Mucosa of stomach (tissue), 1 donor: ENCODE measurements around the gene MMRN2.
A peak's percentile ranks its signal among the peaks of the same experiment; 100 is the strongest.
"Not testable (repeated sequence)": the region's sequence is repeated elsewhere in the genome, so short reads cannot be mapped to it uniquely, and the experiment has no call there.

Experiments used
- H3K27me3 ChIP-seq: one replicate; pipeline ENCODE4 v1.7.0; 2013; ENCODE audit warnings: mild to moderate bottlenecking, low read length; ENCODE audit not compliant: control insufficient read depth, insufficient read depth
- H3K36me3 ChIP-seq: one replicate; pipeline ENCODE4 v1.7.0; 2013; ENCODE audit warnings: low read length; ENCODE audit not compliant: control insufficient read depth, insufficient read depth
- H3K4me1 ChIP-seq: one replicate; pipeline ENCODE4 v1.7.0; 2013; ENCODE audit warnings: mild to moderate bottlenecking, low read length; ENCODE audit not compliant: control insufficient read depth, insufficient read depth
- H3K4me3 ChIP-seq: one replicate; pipeline ENCODE4 v1.7.0; 2013; ENCODE audit warnings: low read length
- H3K9ac ChIP-seq: one replicate; pipeline ENCODE4 v1.7.0; 2013; ENCODE audit warnings: mild to moderate bottlenecking, low read length, moderate library complexity
- H3K9me3 ChIP-seq: one replicate; pipeline ENCODE4 v1.7.0; 2013; ENCODE audit warnings: mild to moderate bottlenecking, low read length, moderate library complexity; ENCODE audit not compliant: control insufficient read depth
- donor health status: Pancreatic carcinoma.

Gene MMRN2

DNA sequence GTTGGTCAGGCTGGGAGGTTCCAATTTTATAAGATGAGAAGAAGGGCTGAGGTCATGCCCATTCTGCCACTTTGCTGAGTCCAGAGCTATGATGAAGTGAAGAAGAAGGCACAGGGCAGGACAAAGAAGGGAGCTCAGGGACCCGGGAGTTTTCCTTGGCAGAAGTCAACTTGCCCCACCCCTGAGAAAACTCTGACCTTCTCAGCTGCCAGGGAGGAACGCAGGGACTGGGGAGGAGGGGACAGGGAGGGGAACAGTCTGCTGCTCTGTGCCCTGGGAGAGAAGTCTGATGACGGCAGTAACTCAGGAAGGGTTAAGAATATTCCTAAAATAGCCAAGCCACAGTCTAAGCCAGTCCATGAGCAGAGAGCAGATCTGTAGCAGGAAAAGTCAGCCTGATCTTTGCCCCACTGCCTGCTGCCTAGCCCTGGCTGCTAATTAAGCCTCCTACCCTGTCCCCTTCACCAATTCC is 22.6 kb upstream of the MMRN2 start:
- no peaks in the 10 kb centered on the region for H3K36me3 ChIP-seq
- H3K4me1 ChIP-seq: peaks cover 12% of the 10 kb centered on the region
- H3K9me3 ChIP-seq: no peaks in the 10 kb centered on the region
- no peaks in the 10 kb centered on the region for H3K27me3 ChIP-seq
- H3K9ac ChIP-seq: no peak overlapping the region
- no peak overlapping the region for H3K4me3 ChIP-seq

DNA sequence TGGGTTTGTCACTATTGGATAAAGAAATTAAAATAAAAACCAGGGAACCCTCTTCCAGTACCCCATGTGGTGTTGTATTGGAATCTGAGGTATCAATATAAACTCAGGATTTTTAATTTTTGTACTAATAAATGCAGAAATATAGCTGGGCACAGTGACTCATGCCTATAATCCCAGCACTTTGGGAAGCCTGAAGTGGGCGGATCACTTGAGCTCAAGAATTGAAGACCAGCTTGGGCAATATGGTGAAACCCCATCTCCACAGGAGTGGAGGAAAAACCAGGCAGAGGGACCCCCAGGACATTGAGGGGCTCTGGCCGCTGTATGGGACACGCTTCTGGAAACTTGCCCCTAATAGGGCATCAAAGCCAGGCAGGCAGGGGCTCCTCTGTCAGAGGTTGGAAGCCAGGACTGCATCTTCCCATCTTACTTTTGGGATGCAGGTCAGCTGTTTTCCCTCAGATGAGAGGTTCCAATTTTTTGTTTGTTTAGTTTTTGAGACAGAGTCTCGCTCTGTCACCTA is 21.9 kb upstream of the MMRN2 start:
- H3K4me3 ChIP-seq: no peak overlapping the region
- H3K9ac ChIP-seq: no peak overlapping the region

DNA sequence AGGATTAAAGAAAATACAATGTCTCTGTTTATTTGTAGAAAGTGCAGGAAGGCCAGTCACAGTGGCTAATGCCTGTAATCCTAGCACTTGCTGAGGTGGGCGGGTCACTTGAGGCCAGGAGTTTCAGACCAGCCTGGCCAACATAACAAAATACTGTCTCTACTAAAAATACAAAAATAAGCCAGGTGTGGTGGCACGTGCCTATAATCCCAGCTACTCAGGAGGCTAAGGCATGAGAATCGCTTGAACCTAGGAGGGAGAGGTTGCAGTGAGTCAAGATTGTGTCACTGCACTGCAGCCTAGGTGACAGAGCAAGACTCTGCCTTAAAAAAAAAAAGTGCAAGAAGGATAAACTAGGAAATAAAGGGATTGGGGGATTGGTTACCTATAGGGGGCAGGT is 21.0 kb upstream of the MMRN2 start:
- peaks cover 17% of the 10 kb centered on the region for H3K4me1 ChIP-seq
- H3K4me3 ChIP-seq, H3K36me3 ChIP-seq, H3K9ac ChIP-seq, H3K9me3 ChIP-seq, H3K27me3 ChIP-seq: not testable (repeated sequence)

More for the DNA sequence above, 21.9 kb upstream of the MMRN2 start:
- no peaks in the 10 kb centered on the region for H3K27me3 ChIP-seq
- H3K4me1 ChIP-seq: peaks cover 17% of the 10 kb centered on the region
- H3K36me3 ChIP-seq: no peaks in the 10 kb centered on the region
- H3K9me3 ChIP-seq: no peaks in the 10 kb centered on the region

DNA sequence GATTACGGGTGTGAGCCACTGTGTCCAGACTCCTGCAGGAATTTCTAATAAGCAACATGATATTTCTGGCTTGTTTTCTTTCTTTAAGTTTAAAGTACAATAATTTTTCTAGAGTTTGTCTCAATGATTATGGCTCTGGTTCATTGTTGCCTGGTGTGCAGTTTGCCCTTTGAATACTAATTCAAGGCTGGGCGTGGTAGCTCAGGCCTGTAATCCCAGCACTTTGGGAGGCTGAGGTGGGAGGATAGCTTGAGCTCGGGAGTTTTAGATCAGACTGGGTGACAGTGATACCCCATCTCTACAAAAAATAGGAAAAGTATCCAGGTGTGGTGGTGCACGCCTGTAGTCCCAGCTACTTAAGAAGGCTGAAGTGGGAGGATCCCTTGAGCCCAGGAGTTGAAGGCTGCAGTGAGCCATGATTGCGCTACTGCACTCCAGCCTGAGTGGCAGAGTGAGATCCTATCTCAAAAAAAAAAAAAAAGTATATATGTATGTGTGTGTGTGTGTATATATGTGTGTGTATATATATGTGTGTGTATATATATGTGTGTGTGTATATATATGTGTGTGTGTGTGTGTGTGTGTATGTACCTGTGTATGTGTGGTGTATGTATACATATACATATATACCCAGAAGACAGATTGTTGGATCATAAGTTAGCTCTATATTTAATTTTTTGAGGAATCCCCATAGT is 19.1 kb upstream of the MMRN2 start:
- Histone ChIP-seq H3K27me3 (peaks cover 16% of the 10 kb centered on the region), H3K4me1 (peaks cover 26% of the 10 kb centered on the region), H3K4me3 (no peak overlapping the region), H3K36me3 (no peaks in the 10 kb centered on the region), H3K9ac (no peak overlapping the region), H3K9me3 (no peaks in the 10 kb centered on the region)

DNA sequence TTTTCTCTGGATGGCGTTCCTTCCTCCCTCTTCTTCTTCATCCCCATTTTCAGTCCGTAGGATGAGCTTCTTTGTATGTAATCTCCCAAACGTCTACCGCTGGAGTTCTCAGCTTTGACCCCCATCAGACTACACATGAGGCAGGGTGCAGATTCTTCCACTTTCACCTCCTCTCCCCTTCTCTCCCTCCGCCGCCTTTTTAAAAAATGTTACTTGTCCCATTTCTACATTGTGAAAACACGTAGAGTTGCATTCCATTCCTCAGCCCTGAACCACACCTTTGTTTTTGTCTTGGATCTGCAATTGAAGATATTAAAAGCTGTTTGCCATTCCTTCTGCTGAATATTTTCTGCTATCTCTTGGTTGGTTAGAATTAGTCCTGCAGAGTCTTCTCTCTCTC is 17.1 kb upstream of the MMRN2 start:
- H3K4me3 ChIP-seq: no peak overlapping the region
- H3K27me3 ChIP-seq: peaks cover 19% of the 10 kb centered on the region
- H3K4me1 ChIP-seq: peaks cover 35% of the 10 kb centered on the region
- no peak overlapping the region for H3K9ac ChIP-seq
- H3K9me3 ChIP-seq: no peaks in the 10 kb centered on the region
- H3K36me3 ChIP-seq: no peaks in the 10 kb centered on the region

DNA sequence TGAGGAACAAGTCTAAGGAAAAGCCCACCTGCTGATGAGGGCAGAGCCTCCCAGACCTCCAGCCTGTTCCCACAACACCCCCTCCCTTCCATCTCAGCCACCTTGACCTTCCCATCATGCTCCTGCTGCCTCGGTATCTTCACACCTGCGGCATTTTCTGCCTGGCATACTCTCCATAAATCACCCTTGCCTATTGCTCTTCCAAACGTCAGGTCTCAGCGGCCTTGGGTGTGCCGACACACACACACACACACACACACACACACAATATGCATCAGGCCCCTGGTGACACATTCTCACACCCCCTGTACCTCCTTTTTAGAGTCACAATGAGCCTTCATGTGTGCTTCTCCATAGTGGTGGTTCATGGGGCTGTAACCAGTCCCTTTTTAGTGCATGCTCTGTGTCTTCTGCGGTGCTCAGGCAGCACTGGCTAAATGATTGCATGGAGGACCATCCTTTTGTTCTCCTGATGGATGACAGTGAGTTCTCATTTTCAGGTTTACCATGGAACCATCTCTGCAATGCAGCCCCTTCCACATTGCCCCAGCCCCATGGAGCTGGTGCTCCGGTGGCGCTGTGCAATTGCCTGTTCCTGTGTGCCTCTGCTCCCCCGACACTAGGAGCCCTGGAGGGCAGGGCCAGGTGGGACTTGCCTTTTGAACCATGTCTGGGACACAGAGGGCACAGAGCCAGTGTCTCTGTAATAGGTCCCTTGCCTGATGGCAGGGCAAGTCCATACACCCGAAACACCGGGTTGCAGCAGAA is 15.4 kb upstream of the MMRN2 start:
- Histone ChIP-seq H3K4me3 (no peak overlapping the region), H3K9ac (no peak overlapping the region), H3K4me1 (peaks cover 51% of the 10 kb centered on the region)

DNA sequence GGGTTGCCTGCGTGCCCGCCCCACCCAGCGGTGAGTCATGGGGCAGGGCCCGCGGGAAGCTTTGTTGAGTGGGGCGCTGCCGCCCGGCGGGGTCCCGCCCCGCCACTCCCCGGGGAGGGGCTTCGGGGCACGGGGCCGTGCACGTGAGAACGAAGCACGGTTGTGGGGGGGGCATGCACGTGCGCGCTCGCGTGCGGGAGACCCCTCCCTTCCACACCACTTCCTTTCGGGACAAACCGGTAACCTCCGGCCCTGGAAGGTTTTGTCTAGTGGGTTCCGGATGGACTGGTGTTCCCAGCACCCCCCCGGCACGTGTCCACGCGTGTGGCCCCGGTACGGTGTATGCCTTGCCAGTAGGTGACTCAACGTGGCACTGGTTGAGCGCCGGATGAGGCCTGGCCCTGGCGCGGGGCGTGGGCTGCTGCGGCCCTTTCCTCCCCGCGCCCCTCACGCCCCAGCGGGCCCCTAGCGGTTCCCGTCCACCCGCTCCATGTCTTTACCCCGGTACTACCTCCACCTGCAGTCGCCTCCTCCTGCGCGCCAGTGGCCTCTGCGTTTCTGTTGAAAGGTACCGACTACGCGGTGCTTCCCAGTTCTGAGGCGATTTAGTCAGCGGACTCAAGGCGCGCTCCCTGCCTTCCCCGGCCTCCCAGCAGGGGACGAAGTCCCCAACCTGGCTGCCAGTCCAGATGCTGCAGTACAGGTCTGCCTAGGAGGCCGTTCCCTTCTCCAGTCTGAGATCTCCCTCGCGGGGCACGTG is 14.0 kb upstream of the MMRN2 start:
- Histone ChIP-seq H3K36me3 (no peaks in the 10 kb centered on the region), H3K27me3 (peaks cover 30% of the 10 kb centered on the region), H3K9ac (peak overlapping the region; percentile 82), H3K9me3 (no peaks in the 10 kb centered on the region), H3K4me1 (peaks cover 64% of the 10 kb centered on the region), H3K4me3 (peak overlapping the region; percentile 44)

More for the DNA sequence above, 15.4 kb upstream of the MMRN2 start:
- Histone ChIP-seq H3K36me3 (no peaks in the 10 kb centered on the region), H3K27me3 (peaks cover 30% of the 10 kb centered on the region), H3K9me3 (no peaks in the 10 kb centered on the region)

DNA sequence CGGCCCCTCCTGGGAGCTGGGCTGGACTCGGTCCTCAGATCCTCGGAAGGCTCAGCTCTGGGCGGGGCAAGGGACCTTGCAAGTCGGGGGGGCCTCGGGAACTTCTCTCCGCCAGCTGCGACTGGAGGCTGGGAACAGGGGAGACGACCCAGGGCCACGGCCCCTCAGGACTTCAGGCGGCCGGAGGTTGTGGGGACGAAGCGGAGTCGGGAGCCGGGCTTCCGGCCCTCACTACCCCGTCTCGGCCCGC is 13.5 kb upstream of the MMRN2 start:
- H3K9ac ChIP-seq: peak overlapping the region; percentile 82
- peaks cover 64% of the 10 kb centered on the region for H3K4me1 ChIP-seq
- peaks cover 30% of the 10 kb centered on the region for H3K27me3 ChIP-seq
- H3K9me3 ChIP-seq: no peaks in the 10 kb centered on the region
- H3K36me3 ChIP-seq: no peaks in the 10 kb centered on the region
- H3K4me3 ChIP-seq: peak overlapping the region; percentile 44

DNA sequence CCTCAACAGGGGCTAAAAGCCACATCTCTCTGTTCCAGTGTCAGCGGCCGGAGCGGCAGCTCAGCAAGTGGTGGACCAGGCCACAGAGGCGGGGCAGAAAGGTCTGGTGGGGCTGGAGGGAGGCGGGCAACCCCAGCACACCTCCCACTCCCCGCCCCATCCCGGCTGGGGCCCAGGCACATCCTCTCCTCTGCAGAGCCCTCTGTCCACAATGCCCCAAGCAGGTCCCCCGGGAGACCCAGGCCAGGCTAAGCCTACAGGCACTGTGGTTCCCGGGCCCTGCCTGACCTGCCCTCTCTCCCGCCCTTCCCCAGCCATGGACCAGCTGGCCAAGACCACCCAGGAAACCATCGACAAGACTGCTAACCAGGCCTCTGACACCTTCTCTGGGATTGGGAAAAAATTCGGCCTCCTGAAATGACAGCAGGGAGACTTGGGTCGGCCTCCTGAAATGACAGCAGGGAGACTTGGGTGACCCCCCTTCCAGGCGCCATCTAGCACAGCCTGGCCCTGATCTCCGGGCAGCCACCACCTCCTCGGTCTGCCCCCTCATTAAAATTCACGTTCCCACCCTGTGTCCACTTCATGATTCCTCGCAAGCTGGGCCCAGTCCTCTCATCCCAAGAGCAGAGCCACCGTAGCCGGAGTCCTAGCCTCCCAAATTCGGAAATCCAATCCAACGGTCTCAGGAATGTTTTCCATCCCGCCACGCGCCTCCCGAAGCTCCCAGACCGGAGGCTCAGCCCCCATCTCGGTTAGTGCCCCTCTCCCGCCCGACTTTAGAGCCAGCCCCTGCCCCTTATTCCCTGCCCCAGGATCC is 13.0 kb upstream of the MMRN2 start:
- Histone ChIP-seq H3K4me3 (peak overlapping the region; percentile 44), H3K4me1 (peaks cover 64% of the 10 kb centered on the region), H3K9me3 (no peaks in the 10 kb centered on the region), H3K27me3 (peaks cover 30% of the 10 kb centered on the region), H3K36me3 (no peaks in the 10 kb centered on the region), H3K9ac (peak overlapping the region; percentile 82)

DNA sequence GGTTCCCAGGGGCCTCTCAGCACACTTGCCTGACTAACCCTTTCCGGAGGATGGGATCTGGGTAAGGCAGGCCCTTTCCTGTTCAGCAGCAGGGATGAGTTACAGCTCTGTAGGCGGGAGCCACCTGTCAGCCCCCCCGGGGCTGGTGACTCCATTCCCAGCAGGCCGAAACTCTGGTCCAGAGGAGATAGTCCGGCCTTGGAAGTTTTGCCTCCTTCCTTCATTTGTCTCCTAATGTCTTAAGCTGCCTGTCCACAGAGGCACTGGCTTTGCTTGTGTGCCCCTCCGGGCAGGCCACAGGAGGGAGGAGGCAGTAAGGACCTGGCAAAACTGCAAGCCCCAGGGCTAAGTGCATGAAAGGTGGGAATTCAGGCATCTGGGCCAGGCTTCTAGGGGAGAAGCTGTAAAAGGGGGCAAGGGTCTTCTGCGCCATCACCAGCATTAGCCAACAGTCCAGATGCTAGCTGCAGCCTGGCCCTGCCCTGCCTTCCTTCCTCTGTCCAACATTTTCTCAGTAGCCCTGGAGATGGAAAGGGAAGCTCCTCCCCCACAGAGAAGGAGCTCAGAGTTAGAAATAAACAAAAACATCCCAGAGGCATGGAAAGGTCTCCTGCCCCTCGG is 12.1 kb upstream of the MMRN2 start:
- peak overlapping the region; percentile 57 for H3K9ac ChIP-seq

DNA sequence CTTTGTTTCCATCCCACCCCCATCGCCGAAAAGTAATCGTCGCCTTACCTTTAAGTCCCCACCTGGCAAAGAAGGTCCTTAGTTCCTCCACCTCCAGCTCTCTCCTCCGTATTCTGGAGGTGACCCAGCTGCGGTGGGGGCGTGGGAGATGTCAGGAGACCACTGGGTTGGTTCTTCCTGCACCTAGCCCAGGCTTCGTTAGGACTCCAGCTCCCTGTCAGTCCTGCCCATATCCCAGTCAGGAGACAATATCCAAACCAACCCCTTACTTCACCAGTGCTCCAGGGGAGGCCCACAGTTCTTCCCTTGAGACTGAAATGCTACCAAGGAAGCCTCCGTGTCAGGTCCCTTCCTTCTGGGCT is 11.6 kb upstream of the MMRN2 start:
- no peaks in the 10 kb centered on the region for H3K9me3 ChIP-seq
- H3K36me3 ChIP-seq: no peaks in the 10 kb centered on the region
- H3K4me1 ChIP-seq: peaks cover 59% of the 10 kb centered on the region
- peak overlapping the region; percentile 57 for H3K9ac ChIP-seq
- peaks cover 30% of the 10 kb centered on the region for H3K27me3 ChIP-seq
- no peak overlapping the region for H3K4me3 ChIP-seq

More for the DNA sequence above, 12.1 kb upstream of the MMRN2 start:
- no peaks in the 10 kb centered on the region for H3K9me3 ChIP-seq
- peaks cover 60% of the 10 kb centered on the region for H3K4me1 ChIP-seq
- H3K36me3 ChIP-seq: no peaks in the 10 kb centered on the region
- H3K4me3 ChIP-seq: no peak overlapping the region
- H3K27me3 ChIP-seq: peaks cover 30% of the 10 kb centered on the region
